ENCODE data around the gene CARD10.

CARD10 gene

DNA sequence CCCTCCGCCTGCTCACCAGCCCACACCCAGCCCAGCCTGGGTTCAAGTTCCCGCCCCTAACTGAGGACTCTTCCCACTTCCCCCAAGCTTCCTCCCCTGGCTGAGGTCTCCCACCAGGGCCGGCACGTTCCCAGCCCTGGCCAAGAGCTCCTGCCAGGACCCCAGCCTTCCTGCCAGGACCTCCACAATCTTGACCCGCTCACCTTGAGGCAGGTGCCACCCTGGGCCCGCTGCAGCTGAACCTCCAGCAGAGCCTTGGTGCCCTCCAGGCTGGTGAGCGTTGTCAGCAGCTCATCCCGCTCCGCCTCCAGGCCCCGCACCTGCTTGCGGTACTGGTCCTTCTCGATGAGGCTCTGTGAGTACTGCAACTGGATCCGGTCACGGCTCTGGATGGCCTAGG lies 13.2 kb downstream of the CARD10 start:
- no peak overlapping the region for H2AFZ ChIP-seq (ENCODE audit: low read length)
- H3K79me2 ChIP-seq (ENCODE audit: insufficient read depth, low read length): no peaks in the 10 kb centered on the region
- no peaks in the 10 kb centered on the region for H3K27me3 ChIP-seq (ENCODE audit: insufficient read depth, low read length, poor library complexity, severe bottlenecking)
- no peak for TF ChIP-seq EZH2phosphoT487 (IDR thresholded peaks at IDR 0.05; ENCODE audit: borderline replicate concordance)
- TF ChIP-seq, protein P1, sequence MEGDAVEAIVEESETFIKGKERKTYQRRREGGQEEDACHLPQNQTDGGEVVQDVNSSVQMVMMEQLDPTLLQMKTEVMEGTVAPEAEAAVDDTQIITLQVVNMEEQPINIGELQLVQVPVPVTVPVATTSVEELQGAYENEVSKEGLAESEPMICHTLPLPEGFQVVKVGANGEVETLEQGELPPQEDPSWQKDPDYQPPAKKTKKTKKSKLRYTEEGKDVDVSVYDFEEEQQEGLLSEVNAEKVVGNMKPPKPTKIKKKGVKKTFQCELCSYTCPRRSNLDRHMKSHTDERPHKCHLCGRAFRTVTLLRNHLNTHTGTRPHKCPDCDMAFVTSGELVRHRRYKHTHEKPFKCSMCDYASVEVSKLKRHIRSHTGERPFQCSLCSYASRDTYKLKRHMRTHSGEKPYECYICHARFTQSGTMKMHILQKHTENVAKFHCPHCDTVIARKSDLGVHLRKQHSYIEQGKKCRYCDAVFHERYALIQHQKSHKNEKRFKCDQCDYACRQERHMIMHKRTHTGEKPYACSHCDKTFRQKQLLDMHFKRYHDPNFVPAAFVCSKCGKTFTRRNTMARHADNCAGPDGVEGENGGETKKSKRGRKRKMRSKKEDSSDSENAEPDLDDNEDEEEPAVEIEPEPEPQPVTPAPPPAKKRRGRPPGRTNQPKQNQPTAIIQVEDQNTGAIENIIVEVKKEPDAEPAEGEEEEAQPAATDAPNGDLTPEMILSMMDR (conservative IDR thresholded peaks at IDR 0.05; ENCODE audit: low read length): no peak
- no peaks in the 10 kb centered on the region for H3K9me3 ChIP-seq (ENCODE audit: insufficient read depth, low read depth, low read length)
- no peak overlapping the region for H3K4me2 ChIP-seq (ENCODE audit: low read depth, low read length, poor library complexity, severe bottlenecking)
- H3K4me1 ChIP-seq (ENCODE audit: insufficient read depth, low read length, poor library complexity, severe bottlenecking): peaks cover 7% of the 10 kb centered on the region
- H3K4me3 ChIP-seq (ENCODE audit: low read length, poor library complexity, severe bottlenecking): no peak overlapping the region
- no peaks in the 10 kb centered on the region for H4K20me1 ChIP-seq (ENCODE audit: insufficient read depth, low read length, poor library complexity, severe bottlenecking)
- no peaks in the 10 kb centered on the region for H3K36me3 ChIP-seq (ENCODE audit: insufficient read depth, low read length)
- H3K9me2 ChIP-seq (replicated peaks; ENCODE audit: low read depth, low read length): no peaks in the 10 kb centered on the region
- no peaks in the 10 kb centered on the region for H3F3A ChIP-seq (ENCODE audit: low read depth)
- H3K9ac ChIP-seq (ENCODE audit: low read depth, low read length, poor library complexity, severe bottlenecking): no peak overlapping the region

DNA sequence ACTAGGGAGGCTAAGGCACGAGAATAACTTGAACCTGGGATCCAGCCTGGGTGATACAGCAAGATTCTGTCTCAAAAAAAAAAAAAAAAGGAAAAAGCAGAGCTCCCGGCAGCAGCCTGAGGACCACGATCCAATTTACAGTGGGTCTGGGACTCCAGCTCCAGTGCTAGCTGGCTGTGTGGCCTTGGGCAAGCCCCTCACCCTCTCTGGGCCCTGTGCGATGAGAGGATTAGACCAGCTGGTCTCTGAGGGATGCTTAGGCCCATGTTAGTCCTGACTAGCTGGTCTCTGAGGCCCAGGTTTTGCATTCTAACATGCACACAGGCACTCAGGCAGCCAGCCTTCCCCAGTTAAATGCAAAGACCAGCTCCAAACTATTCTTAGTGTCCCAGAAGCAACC lies 13.7 kb downstream of the CARD10 start:
- Histone ChIP-seq H3K27me3 (ENCODE audit: insufficient read depth, low read length, poor library complexity, severe bottlenecking) (no peaks in the 10 kb centered on the region), H2AFZ (ENCODE audit: low read length) (no peak overlapping the region), H4K20me1 (ENCODE audit: insufficient read depth, low read length, poor library complexity, severe bottlenecking) (no peaks in the 10 kb centered on the region), H3K9me3 (ENCODE audit: insufficient read depth, low read depth, low read length) (no peaks in the 10 kb centered on the region), H3K9ac (ENCODE audit: low read depth, low read length, poor library complexity, severe bottlenecking) (no peak overlapping the region), H3K79me2 (ENCODE audit: insufficient read depth, low read length) (no peaks in the 10 kb centered on the region), H3F3A (ENCODE audit: low read depth) (no peaks in the 10 kb centered on the region), H3K4me2 (ENCODE audit: low read depth, low read length, poor library complexity, severe bottlenecking) (no peak overlapping the region), H3K36me3 (ENCODE audit: insufficient read depth, low read length) (no peaks in the 10 kb centered on the region), H3K4me3 (ENCODE audit: low read length, poor library complexity, severe bottlenecking) (no peak overlapping the region), H3K4me1 (ENCODE audit: insufficient read depth, low read length, poor library complexity, severe bottlenecking) (peaks cover 7% of the 10 kb centered on the region), H3K9me2 (replicated peaks; ENCODE audit: low read depth, low read length) (no peaks in the 10 kb centered on the region)
- TF ChIP-seq EZH2phosphoT487 (IDR thresholded peaks at IDR 0.05; ENCODE audit: borderline replicate concordance): no peak
- TF ChIP-seq, protein P1 (conservative IDR thresholded peaks at IDR 0.05; ENCODE audit: low read length): no peak

DNA sequence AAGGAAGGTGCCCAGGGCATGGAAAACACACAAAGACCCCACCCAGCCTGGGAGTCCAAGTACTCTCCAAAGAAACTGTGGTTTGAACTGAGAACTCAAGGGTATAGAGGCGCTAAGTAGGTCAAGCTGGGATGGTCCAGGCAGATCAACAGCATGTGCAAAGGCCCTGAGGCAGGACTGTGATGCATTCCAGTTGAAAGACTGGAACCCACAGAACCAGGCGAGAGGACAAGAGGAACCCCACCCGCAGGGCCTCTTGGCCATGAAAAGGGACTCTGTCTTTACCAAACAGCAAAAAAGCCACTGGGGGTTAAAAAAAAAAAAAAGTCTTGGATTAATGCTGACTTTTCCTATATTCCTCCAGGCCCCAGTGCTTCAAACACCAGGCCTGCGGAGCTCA lies 14.3 kb downstream of the CARD10 start:
- no peaks in the 10 kb centered on the region for H4K20me1 ChIP-seq (ENCODE audit: insufficient read depth, low read length, poor library complexity, severe bottlenecking)
- H3K36me3 ChIP-seq (ENCODE audit: insufficient read depth, low read length): no peaks in the 10 kb centered on the region
- no peaks in the 10 kb centered on the region for H3K79me2 ChIP-seq (ENCODE audit: insufficient read depth, low read length)
- H3K9me3 ChIP-seq (ENCODE audit: insufficient read depth, low read depth, low read length): no peaks in the 10 kb centered on the region
- H3K4me3 ChIP-seq (ENCODE audit: low read length, poor library complexity, severe bottlenecking): no peak overlapping the region
- H3K27me3 ChIP-seq (ENCODE audit: insufficient read depth, low read length, poor library complexity, severe bottlenecking): no peaks in the 10 kb centered on the region
- H2AFZ ChIP-seq (ENCODE audit: low read length): no peak overlapping the region
- H3K9me2 ChIP-seq (replicated peaks; ENCODE audit: low read depth, low read length): no peaks in the 10 kb centered on the region
- no peaks in the 10 kb centered on the region for H3F3A ChIP-seq (ENCODE audit: low read depth)
- no peak overlapping the region for H3K9ac ChIP-seq (ENCODE audit: low read depth, low read length, poor library complexity, severe bottlenecking)
- no peak overlapping the region for H3K4me2 ChIP-seq (ENCODE audit: low read depth, low read length, poor library complexity, severe bottlenecking)
- peaks cover 7% of the 10 kb centered on the region for H3K4me1 ChIP-seq (ENCODE audit: insufficient read depth, low read length, poor library complexity, severe bottlenecking)
- TF ChIP-seq, protein P1 (conservative IDR thresholded peaks at IDR 0.05; ENCODE audit: low read length): no peak
- TF ChIP-seq EZH2phosphoT487 (IDR thresholded peaks at IDR 0.05; ENCODE audit: borderline replicate concordance): no peak

Data from Loucy (cell line).